Measurements from ENCODE around the gene ZNF432.
"Not testable (repeated sequence)": the region's sequence is repeated elsewhere in the genome, so short reads cannot be mapped to it uniquely, and the experiment has no call there.

ZNF432 gene

GRCh38 chr19:52048555-52049501 lies at the start of gene ZNF432:
Gene ZNF432 (minus strand): TSS chr19:52048838. CDS start chr19:52046868, 1,970 bp downstream.
- DNase-seq, result peak; percentile 90

DNA sequence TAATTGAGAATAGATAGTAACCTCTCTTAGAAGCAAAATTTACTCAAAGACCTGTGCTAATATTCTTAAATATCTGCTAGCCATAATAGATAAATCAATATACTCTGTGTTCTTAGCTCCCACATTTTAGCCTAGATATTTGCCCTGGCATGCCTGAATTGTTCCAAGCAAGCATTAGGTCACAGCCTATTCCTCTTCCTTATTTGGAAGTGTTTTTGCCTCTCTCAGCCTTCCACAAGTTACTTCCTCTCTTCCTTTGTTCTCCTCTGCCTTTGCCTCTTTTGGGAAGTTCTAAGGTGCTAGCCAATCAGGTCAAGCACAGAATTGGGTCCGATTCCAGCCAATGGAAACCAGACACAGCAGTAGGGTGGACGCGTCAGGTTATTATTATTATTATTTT lies 47.8 kb upstream of the ZNF432 start:
- DNase-seq, result not testable (repeated sequence)

GRCh38 chr19:52095172-52096014 lies 46.8 kb upstream of the ZNF432 start, which contains the start of gene ZNF841:
Gene ZNF841 (minus strand): TSS chr19:52095765. CDS start chr19:52084801, 10,964 bp downstream.
- peak; percentile 91 for DNase-seq

DNA sequence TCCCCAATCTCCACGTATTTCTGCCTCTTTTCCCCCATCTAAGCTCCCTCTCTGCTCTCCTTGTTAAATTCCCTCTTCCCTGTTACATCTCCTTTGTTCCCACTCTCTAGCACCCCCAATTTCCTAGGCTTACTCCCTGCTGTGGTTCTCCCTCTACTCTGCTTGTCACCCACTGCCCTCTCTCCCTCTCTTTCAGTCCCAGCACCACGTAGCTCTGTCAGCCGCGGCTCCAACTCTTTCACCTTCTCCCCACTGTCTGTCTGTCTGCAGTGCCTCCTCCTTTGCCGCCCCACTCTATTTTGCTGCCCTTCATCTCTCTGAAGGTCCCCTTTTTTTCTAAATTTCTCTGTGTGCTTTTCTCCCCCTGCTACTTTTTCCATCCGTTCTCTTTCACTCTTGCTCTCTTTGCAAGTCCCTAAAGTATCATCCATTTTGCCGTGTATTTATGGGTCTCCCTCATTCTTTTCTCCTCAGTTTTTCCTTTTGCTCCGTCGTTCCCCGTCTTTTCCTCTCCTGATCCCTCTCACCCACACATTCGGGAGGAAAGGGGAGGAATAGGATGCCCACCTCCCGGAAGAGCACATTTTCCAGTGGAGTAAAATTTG lies 46.0 kb upstream of the ZNF432 start:
- peak; percentile 4 for DNase-seq

GRCh38 chr19:52086481-52086880 lies 37.8 kb upstream of the ZNF432 start:
- no peak for DNase-seq

GRCh38 chr19:52070496-52070895 lies 21.9 kb upstream of the ZNF432 start:
- no peak for DNase-seq

GRCh38 chr19:52069653-52070052 lies 21.0 kb upstream of the ZNF432 start:
- no peak for DNase-seq

DNA sequence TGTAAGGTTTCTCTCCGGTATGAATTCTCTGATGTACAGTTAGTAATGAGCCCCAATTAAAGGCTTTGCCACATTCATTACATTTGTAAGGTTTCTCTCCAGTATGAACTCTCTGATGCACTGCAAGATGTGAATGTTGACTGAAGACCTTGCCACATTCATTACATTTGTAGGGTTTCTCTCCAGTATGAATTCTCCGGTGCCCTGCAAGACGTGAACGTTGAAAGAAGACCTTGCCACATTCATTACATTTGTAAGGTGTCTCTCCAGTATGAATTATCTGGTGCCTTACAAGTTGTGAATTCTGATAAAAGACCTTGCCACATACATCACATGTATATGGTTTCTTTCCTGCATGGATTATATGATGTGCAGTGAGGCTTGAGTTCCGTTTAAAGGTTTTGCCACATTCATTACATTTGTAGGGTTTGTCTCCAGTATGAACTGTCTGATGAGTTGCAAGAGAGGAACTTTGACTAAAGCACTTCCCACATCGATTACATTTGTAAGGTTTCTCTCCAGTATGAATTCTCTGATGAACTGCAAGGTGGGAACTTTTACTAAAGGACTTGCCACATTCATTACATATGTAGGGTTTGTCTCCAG lies 17.7 kb upstream of the ZNF432 start:
- no peak for DNase-seq

- no peak for DNase-seq
Measured at GRCh38 chr19:52065399-52065798, 16.8 kb upstream of the ZNF432 start.

GRCh38 chr19:52056480-52056879 lies 7.8 kb upstream of the ZNF432 start:
- DNase-seq, result not testable (repeated sequence)

- DNase-seq, result not testable (repeated sequence)
Measured at GRCh38 chr19:52051736-52052135, 3.1 kb upstream of the ZNF432 start.

DNA sequence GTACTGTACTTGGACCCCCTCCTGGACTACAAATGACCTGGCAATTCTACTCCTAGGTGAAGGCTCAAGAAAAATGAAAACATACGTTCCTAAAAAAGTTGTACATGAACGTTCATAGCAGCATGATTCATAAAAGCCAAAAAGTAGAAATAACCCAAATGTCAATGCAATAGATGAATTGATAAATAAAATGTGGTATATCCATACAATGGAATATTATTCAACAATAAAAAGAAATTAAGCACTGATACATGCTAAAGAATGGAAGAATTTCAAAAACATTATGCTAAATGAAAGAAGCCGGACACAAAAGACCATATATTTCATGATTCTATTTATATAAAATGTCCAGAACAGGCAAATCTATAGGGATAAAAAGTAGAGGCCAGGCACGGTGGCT lies 9.5 kb downstream of the ZNF432 start:
- no peak for DNase-seq

- no peak for DNase-seq
Measured at GRCh38 chr19:52034051-52034728, 14.4 kb downstream of the ZNF432 start.

- no peak for DNase-seq
Measured at GRCh38 chr19:52028780-52029123, 19.9 kb downstream of the ZNF432 start.

DNA sequence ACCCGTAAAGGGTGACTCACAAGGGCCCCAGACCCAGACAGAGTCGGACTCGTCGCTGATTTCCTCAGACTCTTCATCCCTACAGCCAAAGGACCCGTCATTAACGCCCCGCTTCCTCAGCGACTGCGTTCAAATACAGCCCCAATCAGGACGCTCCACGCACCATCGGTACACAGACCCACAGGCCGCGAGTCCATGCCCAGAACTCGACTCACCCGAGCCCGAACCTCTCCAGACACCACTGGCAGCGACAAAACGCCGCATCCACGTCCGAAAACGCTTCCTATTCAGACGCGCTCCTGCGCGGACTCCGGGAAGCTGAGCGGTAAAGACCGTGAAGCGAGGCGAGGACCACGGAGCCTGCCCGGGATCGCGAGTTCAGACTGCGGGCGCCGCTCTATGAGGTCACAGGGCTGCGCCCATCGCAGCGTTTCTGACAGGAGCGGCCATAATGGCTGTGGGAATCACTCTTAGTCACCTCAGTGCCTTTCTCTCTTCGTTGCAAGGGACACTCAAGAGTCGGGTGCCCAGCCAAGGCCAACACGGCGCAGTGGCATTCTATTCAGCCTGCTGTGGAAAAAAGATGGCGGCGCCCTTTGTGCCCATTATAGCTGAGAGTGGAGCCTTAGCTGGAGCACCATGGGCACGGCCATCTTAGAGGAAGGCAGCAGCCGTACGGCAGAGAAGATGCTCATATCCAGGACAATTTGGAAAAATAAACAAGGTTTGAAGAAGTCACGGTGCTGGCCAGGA lies 20.4 kb downstream of the ZNF432 start, which contains the start of gene ZNF614:
Gene ZNF614, minus strand, starts transcription at position 353 of the 753 bp plus-strand sequence. CDS start 2,634 bp downstream, outside the sequence.
- peak; percentile 88 for DNase-seq

- DNase-seq, result not testable (repeated sequence)
Measured at GRCh38 chr19:52026255-52026990, 22.2 kb downstream of the ZNF432 start.

GRCh38 chr19:52024478-52024877 lies 24.2 kb downstream of the ZNF432 start:
- DNase-seq, result not testable (repeated sequence)

- DNase-seq, result no peak
Measured at GRCh38 chr19:52022193-52022592, 26.4 kb downstream of the ZNF432 start.

DNA sequence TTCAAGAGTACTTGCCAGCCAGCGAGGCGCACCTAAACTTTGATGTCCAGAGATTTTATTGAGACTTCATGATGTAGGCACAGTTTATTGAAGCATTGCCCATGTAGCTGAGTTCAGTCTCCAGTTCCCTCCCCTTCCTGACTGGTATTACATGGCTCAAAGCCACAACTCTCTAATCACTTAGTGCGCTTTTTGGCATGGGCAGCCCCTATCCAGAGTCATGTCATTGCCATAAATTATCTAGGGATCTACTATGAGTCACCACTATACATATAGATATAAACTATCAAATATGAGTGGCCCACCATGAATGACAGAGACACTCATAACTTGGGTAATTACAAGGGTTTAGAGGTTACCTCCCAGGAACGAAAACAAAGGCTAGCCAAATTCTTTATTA lies 28.1 kb downstream of the ZNF432 start:
- no peak for DNase-seq

GRCh38 chr19:52010674-52011073 lies 38.0 kb downstream of the ZNF432 start:
- no peak for DNase-seq

Data from hematopoietic multipotent progenitor cell treated with erythropoietin and hydrocortisone succinate and interleukin-3 and kit ligand, for 8 days (in vitro differentiated cells).